Breast epithelium (tissue), 4 donors: ENCODE data around the gene PRR5L. TPM values are rescaled to one million over a fixed set of nuclear protein-coding genes. Genes with fewer than 3 reads are reported as not detected.

Source experiments
- DNase-seq, 2 donors: peaks; one replicate each; pipeline ENCODE4 v3.0.0-alpha.2; 2019; ENCODE audit warnings: low spot score in 2 of 2
- H3K27ac ChIP-seq, 2 donors: fragments of 200-600 bp; sonication (generic) in 1 of 2; one replicate each; pipeline ENCODE4 v1.5.1; 2016 to 2019; ENCODE audit warnings: mild to moderate bottlenecking in 1 of 2
- H3K27me3 ChIP-seq, 2 donors: fragments of 200-600 bp; sonication (generic) in 1 of 2; one replicate each; pipeline versions ENCODE4 v1.5.1 to v1.6.0; 2017 to 2019; ENCODE audit warnings: control low read depth in 1 of 2, mild to moderate bottlenecking in 1 of 2
- H3K36me3 ChIP-seq: fragments of 200-600 bp; one replicate; pipeline ENCODE4 v1.5.1; 2019
- H3K4me1 ChIP-seq, 2 donors: fragments of 200-600 bp; sonication (generic); one replicate each; pipeline ENCODE4 v1.5.1; 2016 to 2019; ENCODE audit warnings: control low read depth in 1 of 2
- H3K4me3 ChIP-seq, 3 donors: fragments of 200-600 bp; sonication (generic); 1 replicate in 2 of 3; 2 replicates in 1 of 3; pipeline ENCODE4 v1.5.1; 2016 to 2019; ENCODE audit warnings: mild to moderate bottlenecking in 3 of 3, moderate library complexity in 2 of 3
- H3K9me3 ChIP-seq, 2 donors: fragments of 200-600 bp; sonication (generic) in 1 of 2; one replicate each; pipeline ENCODE4 v1.5.1; 2016 to 2019; ENCODE audit warnings: control low read depth in 1 of 2
- POLR2A ChIP-seq: fragments of 450-650 bp; IDR thresholded peaks from one replicate; pipeline ENCODE4 v1.6.1; 2016; ENCODE audit warnings: antibody characterized with exemption, mild to moderate bottlenecking, moderate library complexity
- POLR2AphosphoS5 ChIP-seq, 3 donors: sonication (generic); formaldehyde crosslinking; IDR thresholded peaks; one replicate each; pipeline ENCODE4 v1.6.1; 2017; ENCODE audit warnings: antibody characterized with exemption in 3 of 3
- intact Hi-C: fragments of 100-400 bp; cut with DNase I; formaldehyde crosslinking; loops from one replicate; pipeline ENCODE4 v1.15.1; 2023; ENCODE audit warnings: low total_unique reads
- total RNA-seq, 3 donors: library from RNA; depleted of rRNA; stranded (reverse); fragments of >200 nt; gene quantifications; one replicate each; pipeline ENCODE4 v1.1.0, GENCODE V29; 2016
- TF ChIP-seq, protein P1 (sequence below), 3 donors: fragments of 450-650 bp; IDR thresholded peaks; one replicate each; pipeline ENCODE4 v1.5.1; 2016 to 2017; ENCODE audit warnings: antibody characterized with exemption in 3 of 3, mild to moderate bottlenecking in 3 of 3, moderate library complexity in 3 of 3

PRR5L gene
- total RNA-seq, 3 donors from 2014 or later = 5.6 to 16.1 (median 16.0) TPM

DNA sequence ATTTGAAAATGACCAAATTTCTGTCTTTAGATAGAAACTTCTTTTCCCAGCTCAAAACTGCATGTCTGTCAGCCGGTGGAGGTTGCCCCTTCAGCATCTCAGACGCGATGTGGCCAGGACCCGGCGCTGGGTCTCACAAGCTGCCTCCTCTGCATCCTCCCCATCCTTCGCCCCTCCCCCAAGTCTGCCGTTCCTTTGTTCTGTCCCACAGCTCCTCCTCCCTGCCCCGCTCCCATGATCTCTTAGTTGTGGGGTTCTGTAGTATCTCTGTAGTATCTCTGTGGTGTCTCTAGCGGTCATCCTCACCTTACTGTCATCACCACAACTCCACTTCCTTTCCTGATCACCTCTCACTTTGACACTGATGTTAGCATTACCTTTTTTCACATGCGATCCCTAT lies 164.1 kb downstream of the PRR5L start:
- Histone ChIP-seq H3K9me3 (no peaks in the 10 kb centered on the region), H3K4me1 (peaks cover 12 to 15% of the 10 kb centered on the region in 2 donors), H3K36me3 (no peaks in the 10 kb centered on the region), H3K27ac (no peak overlapping the region), H3K4me3 (no peak overlapping the region), H3K27me3 (no peaks in the 10 kb centered on the region)
- DNase-seq = no peak
- intact Hi-C loops = no loop called here
- TF ChIP-seq POLR2AphosphoS5 (IDR thresholded peaks at IDR 0.05) = no peak
- TF ChIP-seq, protein P1, sequence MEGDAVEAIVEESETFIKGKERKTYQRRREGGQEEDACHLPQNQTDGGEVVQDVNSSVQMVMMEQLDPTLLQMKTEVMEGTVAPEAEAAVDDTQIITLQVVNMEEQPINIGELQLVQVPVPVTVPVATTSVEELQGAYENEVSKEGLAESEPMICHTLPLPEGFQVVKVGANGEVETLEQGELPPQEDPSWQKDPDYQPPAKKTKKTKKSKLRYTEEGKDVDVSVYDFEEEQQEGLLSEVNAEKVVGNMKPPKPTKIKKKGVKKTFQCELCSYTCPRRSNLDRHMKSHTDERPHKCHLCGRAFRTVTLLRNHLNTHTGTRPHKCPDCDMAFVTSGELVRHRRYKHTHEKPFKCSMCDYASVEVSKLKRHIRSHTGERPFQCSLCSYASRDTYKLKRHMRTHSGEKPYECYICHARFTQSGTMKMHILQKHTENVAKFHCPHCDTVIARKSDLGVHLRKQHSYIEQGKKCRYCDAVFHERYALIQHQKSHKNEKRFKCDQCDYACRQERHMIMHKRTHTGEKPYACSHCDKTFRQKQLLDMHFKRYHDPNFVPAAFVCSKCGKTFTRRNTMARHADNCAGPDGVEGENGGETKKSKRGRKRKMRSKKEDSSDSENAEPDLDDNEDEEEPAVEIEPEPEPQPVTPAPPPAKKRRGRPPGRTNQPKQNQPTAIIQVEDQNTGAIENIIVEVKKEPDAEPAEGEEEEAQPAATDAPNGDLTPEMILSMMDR (IDR thresholded peaks at IDR 0.05) = no peak
- no peak for TF ChIP-seq POLR2A

DNA sequence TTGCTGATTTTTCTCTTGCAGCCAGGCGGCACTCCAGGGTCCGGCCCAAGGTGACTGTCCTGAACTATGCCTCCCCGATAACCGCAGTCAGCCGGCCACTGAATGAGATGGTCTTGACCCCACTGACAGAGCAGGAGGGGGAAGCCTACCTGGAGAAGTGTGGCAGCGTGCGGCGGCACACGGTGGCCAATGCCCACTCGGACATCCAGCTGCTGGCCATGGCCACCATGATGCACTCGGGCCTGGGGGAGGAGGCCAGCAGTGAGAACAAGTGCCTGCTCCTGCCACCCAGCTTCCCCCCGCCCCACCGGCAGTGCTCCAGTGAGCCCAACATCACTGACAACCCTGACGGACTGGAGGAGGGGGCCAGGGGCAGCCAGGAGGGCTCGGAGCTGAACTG lies 166.2 kb downstream of the PRR5L start:
- no peaks in the 10 kb centered on the region for H3K9me3 ChIP-seq
- H3K27me3 ChIP-seq = no peaks in the 10 kb centered on the region
- no peaks in the 10 kb centered on the region for H3K36me3 ChIP-seq
- H3K27ac ChIP-seq = no peak overlapping the region
- intact Hi-C loops = no loop called here
- no peak overlapping the region for H3K4me3 ChIP-seq
- H3K4me1 ChIP-seq = no peaks in the 10 kb centered on the region
- TF ChIP-seq, protein P1 (IDR thresholded peaks at IDR 0.05) = no peak
- TF ChIP-seq POLR2A (no peak), POLR2AphosphoS5 (IDR thresholded peaks at IDR 0.05) (no peak)
- no peak for DNase-seq

DNA sequence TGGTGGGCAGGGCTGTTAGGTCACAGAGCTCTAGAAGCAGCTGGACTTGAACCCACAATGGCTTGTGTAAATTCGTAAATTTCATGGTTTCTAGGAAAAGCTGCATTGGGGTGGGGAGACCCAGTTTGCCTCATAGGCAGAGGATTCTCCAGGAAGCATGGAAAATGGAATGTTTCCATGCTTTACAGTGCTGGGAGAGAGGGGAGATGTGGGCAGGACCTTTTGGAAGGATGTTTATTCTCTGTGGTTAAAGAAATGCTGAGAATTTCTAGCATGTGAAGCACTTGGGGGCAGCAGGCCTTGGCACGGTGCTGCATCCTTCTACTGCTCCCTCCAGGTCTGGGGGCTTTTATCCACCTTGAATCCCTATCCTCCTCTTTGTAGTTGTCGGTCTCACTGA lies 167.7 kb downstream of the PRR5L start:
- DNase-seq = no peak
- H3K4me1 ChIP-seq = no peaks in the 10 kb centered on the region
- no peak overlapping the region for H3K27ac ChIP-seq
- H3K9me3 ChIP-seq = no peaks in the 10 kb centered on the region
- H3K4me3 ChIP-seq = no peak overlapping the region
- intact Hi-C loops = no loop called here
- H3K36me3 ChIP-seq = no peaks in the 10 kb centered on the region
- no peaks in the 10 kb centered on the region for H3K27me3 ChIP-seq
- TF ChIP-seq, protein P1 (IDR thresholded peaks at IDR 0.05) = no peak
- TF ChIP-seq POLR2A (no peak), POLR2AphosphoS5 (IDR thresholded peaks at IDR 0.05) (no peak)

DNA sequence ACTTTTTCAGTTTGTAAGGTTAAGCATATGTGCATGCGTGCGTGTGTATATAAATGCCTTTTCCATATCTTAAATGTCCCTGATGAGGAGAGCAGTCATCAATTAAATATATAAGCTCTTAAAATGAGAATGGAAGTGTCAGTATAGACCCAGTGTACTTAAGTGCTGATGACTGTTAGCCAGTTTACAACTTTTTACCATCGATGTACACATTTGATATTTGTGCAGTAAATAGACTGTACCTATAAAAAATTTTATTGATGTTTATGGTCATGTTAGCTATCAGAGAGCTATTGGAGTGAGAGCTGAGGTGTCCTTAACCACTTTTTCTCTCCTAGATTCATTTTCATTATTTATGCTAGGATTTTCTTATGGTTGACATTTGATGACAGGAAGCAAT lies 168.6 kb downstream of the PRR5L start:
- TF ChIP-seq, protein P1 (IDR thresholded peaks at IDR 0.05) = no peak
- TF ChIP-seq POLR2AphosphoS5 (IDR thresholded peaks at IDR 0.05) (no peak), POLR2A (no peak)
- no peak overlapping the region for H3K27ac ChIP-seq
- no peaks in the 10 kb centered on the region for H3K27me3 ChIP-seq
- H3K36me3 ChIP-seq = no peaks in the 10 kb centered on the region
- H3K4me3 ChIP-seq = no peak overlapping the region
- intact Hi-C loops = no loop called here
- no peaks in the 10 kb centered on the region for H3K4me1 ChIP-seq
- H3K9me3 ChIP-seq = no peaks in the 10 kb centered on the region
- no peak for DNase-seq

DNA sequence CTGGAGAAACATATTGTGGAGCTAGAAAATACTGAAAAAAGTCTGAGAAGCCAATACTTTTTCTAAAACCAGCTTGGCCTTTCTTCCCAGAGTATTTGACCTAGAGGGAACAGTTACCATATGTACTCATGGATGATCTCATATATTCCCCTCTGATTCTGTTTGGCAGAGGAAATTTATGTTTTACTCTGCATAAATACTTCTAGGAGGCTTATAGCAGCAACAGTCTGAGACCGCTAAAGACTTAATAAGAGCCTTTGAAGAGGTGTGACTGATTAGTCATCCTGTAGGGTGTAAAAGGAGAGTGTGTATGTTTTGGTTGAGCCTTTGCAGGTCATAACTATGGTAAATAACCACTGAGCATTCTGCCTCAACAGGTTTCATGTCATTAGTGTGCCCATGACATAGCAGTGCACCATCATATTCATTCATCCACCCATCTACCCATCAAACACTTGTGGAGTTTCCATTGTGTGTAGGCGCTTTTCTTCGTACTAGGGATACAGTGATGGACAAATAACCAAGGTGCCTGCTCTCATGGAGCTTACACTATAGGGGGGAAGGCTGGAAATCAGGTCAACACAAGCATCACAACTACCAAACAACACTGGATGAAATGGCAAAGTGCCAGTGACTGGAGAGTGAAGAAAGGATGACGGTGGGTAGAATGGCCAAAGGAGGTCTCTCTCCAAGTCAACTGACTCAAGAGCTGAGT lies 169.5 kb downstream of the PRR5L start:
- no peaks in the 10 kb centered on the region for H3K9me3 ChIP-seq
- TF ChIP-seq, protein P1 (IDR thresholded peaks at IDR 0.05) = no peak
- TF ChIP-seq POLR2AphosphoS5 (IDR thresholded peaks at IDR 0.05) (no peak), POLR2A (no peak)
- no peaks in the 10 kb centered on the region for H3K4me1 ChIP-seq
- no peak overlapping the region for H3K4me3 ChIP-seq
- no peaks in the 10 kb centered on the region for H3K36me3 ChIP-seq
- H3K27me3 ChIP-seq = no peaks in the 10 kb centered on the region
- H3K27ac ChIP-seq = no peak overlapping the region
- no peak for DNase-seq
- intact Hi-C loops = no loop called here
